HG03439 (cell line): ENCODE measurements around the gene RAD54L.
"Not testable (repeated sequence)": the region's sequence is repeated elsewhere in the genome, so short reads cannot be mapped to it uniquely, and the experiment has no call there.

Experiments used
- ATAC-seq: cut with Tn5 transposase; IDR thresholded peaks from one replicate; pipeline ENCODE4 v1.9.1; 2021; ENCODE audit warnings: mild to moderate bottlenecking, moderate library complexity; ENCODE audit not compliant: unreplicated experiment

Gene RAD54L

GRCh38 chr1:46238865-46239264, 8.7 kb upstream of the RAD54L start:
- not testable (repeated sequence) for ATAC-seq

GRCh38 chr1:46241733-46242132, 5.8 kb upstream of the RAD54L start:
- ATAC-seq: not testable (repeated sequence)

DNA sequence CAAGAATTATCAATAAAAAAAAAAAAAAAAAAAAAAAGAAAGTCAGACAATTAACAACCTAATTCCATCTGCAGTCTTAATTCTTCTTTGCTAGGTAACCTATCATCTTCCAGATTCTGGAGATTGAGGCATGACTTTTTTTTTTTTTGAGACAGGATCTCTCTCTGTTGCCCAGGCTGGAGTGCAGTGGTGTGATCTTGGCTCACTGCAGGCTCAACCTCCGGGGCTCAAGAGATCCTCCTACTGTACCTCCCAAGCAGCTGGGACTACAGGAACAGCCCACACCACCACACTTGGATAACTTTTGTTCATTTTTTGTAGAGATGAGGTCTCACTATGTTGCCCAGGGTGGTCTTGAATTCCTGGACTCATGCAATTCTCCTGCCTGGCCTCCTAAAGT, 4.6 kb upstream of the RAD54L start:
- no peak for ATAC-seq

DNA sequence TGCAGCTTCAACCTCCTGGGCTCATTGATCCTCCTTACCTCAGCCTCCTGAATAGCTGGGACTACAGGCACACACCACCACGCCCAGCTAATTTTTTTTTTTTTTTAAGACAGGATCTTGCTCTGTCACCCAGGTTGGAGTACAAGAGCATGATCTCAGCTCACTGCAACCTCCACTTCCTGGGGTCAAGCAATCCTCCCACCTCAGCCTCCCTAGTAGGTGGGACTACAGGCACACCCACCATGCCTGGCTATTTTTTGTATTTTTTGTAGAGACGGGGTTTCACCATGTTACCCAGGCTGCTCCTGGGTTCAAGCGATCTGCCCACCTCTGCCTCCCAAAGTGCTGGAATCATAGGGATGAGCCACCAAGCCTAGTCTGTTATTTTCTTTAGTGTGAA, 3.7 kb upstream of the RAD54L start:
- ATAC-seq: not testable (repeated sequence)

GRCh38 chr1:46244656-46245371, 2.7 kb upstream of the RAD54L start:
- no peak for ATAC-seq

DNA sequence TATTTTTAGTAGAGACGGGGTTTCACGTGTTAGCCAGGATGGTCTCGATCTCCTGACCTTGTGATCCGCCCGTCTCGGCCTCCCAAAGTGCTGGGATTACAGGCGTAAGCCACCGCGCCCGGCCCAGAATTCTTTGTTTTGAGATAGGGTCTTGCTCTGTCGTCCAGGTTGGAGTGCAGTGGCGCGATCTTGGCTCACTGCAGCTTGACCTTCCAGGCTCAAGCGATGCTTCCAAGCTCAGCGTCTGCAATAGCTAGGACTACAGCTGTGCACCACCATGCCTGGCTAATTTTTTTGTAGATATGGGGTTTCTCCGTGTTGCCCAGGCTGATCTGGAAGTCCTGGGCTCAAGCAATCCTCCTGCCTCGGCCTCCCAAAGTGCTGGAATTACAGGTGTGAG, 1.4 kb upstream of the RAD54L start:
- not testable (repeated sequence) for ATAC-seq

DNA sequence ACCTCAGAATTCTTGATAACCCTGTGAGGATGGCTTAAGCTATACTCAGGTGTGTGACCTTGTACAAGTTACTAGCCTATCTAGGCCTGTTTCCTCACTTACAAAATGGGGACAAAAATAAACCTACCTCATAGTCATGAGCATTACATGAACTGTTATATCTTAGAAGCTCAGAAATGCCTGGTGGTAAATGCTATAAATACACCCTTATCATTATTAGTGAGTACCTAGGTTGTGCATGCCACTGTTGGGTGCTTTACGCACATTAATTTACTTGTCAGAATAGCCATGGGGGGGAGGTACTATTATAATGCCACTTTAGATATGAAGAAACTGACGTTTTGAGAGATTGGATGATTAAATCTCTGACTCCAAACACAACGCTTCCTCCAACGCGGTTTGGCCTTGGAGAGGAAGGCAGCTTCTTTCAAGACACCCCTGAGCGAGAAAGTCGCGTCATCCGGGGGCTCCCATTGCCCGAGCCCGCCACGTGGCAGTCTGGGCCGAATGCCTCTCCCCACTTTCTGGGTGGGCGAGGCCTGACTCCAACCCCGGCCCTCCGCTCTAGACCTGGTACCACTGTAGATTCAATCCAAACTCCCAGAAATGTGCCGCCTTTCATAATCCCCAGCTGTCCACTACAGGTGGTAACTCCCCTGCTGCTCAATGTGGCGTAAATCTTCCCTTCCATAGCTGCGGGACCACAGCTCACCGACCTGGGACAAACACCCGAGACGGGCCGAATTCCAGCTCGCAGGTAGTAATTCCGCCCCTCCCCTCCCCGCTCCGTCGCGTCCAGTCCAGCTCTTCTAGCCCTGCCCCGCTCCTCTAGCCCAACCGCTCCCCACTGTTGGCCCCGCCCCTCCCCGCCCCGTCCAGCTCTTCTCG, 771 bp upstream of the RAD54L start:
- peak; percentile 45 for ATAC-seq

DNA sequence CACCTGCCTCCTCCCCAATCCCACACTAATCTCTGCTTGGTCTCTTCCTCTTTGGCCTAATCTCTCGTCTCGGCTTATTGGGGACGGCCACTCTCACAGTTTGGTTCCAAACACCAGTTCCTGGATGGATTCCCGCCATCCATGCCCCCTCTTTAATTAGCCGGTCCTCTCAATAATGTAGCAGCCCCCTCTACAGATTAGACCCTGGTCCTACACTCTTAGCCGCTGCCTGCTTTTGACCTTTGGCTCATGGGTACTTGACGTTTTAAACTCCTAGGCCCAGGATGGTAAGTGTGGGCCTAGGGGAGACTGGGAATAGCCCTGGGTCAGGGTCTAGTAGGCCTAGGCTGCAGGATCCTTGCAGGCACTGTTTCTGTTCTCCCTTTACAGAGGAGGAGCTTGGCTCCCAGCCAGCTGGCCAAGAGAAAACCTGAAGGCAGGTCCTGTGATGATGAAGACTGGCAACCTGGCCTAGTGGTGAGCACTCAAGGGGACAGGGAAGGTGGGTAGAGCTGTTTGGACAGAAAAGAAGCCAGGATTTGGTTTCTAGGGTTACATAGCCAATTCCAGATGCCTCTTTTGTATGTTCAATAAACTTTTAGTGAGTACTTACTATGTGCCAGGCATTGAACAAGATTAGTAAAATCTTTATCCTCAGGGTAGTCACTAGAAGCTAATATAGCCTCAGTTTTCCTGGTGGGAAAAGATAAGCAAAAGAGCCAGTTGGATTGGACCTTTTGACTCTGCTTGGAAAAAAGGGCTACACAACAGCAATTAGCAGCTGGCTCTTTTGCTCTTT, 758 bp downstream of the RAD54L start:
- ATAC-seq: no peak

DNA sequence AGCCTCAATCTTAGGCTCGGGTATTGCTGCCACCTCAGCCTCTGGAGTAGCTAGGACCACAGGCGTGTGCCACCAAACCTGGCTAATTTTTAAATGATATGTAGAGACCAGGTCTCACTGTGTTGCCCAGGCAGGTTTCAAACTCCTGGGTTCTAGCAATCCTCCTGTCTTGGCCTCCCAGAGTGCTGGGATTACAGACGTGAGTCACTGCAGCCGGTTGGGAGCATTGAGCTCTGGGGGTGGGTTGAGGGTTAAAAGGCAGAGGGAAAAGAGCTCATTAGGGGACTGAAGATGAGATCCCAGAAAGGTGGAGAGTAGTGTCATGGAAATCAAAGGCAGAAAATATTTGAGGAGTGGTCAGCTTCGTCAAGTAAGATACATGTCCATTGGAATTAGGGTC, 7.1 kb downstream of the RAD54L start:
- no peak for ATAC-seq

DNA sequence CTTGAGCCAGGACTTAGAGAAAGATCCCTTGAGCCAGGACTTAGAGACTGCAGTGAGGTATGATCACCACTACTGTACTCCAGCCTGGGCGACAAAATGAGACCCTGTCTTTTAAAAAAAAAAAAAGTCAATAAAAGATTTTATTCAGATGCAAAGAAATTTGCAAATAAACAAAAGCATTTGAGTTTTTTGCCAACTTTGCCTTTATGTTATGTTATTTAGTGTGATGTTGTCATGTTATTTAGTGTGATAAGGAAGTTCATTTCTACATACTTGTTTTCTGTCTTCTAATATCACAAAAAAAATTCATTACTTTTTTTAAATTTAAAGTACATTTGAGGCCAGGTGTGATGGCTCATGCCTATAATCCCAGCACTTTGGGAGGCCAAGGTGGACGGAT, 9.0 kb downstream of the RAD54L start:
- ATAC-seq: no peak

- no peak for ATAC-seq
These were observed 14.9 kb downstream of the RAD54L start for GRCh38 chr1:46262508-46262907.

DNA sequence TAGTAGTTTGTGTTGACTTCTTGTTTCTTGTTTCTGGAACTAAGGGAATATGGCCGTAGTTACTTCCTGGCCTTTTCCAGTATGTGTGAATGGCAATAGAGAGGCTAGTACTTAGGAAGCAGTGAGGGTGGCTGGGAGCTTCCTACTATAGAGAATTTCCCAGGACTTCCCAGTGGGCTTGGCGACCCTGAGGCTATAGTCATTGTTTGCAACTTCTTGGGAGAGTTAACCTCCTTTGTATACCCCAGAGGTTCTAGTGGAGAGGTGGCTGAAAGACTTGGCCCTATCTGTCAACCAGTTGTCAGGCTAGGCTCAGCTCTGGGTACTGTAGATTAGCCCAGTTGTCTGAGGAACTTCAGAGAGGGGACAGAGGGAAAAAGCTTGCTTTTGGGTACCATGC, 15.6 kb downstream of the RAD54L start:
- no peak for ATAC-seq

DNA sequence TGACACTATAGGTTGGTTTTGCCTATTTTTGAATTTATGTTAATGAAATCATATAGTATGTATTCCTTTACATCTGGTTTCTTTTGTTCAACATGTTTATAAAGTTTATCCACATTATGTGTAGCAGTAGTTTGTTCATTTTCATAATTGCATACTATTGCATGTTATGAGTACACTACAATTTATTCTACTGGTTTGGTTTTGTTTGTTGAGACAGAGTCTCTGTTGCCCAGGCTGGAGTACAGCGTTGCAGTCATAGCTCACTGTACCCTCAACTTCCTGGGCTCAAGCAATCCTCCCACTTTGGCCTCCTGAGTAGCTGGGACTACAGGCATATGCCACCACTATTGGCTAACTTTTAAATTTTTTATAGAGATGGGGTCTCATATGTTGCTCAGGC, 21.0 kb downstream of the RAD54L start:
- ATAC-seq: no peak

- no peak for ATAC-seq
These were observed 26.9 kb downstream of the RAD54L start for GRCh38 chr1:46274225-46275029.

DNA sequence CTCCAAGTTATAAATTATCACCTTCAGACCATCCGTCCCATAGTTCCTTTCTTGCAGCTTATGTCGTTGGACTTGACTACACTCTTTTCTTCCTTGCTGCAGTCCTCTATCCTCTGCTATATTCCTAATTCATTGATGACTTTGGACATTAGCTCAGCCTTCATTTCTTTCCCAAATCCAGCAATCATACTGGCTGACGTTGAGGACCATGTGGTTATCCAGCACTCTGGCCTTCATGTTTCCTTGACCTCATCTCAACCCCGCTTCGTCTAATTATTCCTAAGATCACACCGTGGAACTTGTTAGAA, 27.4 kb downstream of the RAD54L start:
- no peak for ATAC-seq

DNA sequence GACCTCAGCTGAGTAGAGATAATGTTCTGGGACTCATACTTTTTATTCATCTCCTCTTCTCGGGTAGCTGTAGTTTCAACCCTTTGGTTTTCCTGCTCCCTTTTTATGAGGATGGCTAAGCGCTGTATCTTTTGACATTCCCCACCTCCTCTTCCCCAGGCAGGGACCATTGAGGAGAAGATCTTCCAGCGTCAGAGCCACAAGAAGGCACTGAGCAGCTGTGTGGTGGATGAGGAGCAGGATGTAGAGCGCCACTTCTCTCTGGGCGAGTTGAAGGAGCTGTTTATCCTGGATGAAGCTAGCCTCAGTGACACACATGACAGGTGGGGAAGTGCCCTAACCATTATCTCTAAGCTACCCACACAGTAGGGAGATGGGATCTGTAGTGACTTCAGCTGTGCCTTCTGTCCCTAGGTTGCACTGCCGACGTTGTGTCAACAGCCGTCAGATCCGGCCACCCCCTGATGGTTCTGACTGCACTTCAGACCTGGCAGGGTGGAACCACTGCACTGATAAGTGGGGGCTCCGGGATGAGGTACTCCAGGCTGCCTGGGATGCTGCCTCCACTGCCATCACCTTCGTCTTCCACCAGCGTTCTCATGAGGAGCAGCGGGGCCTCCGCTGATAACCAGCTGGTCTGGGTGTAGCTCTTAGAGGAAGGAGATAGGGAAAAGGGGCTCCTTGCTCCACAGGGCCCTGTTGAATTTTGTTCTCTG, 30.3 kb downstream of the RAD54L start:
- no peak for ATAC-seq

DNA sequence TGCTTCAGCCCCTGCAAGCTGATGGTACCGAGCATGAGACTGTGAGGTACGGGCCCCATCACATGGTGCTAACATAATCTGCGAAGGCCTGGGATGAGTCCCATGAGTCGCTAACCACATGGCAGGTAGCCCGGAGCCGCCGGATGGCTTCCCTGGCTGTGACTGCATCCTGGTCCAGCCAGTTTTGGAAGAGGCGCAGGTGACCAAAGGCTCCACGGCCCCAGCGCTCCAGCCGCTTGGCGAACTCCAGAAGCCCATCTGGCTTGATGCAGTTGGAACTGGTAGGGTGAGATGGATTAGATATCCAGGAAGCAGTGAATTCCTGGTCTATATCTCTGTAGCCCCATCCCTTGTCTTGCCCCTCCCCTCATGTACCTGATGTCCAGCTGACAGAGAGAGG, 31.2 kb downstream of the RAD54L start:
- ATAC-seq: no peak

GRCh38 chr1:46280092-46280491, 32.5 kb downstream of the RAD54L start:
- no peak for ATAC-seq

DNA sequence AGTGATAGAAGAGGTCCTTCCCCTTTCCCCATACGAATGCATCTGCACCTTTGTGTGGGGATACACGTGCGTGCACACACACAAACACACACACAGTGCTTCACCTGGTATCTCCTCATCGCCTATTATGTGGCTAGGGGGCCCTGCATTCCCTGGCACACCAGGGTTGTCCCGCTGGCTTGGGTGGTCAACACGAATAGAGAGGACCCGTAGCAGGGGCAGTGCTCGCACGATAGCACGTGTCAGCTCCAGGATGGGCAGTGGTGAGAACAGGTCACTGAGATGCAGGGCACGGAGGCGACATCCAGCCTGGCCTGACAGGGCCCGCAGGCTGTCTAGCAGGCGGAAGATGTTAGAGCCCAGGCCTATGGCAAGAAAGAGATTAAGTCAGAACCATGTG, 33.5 kb downstream of the RAD54L start:
- no peak for ATAC-seq

DNA sequence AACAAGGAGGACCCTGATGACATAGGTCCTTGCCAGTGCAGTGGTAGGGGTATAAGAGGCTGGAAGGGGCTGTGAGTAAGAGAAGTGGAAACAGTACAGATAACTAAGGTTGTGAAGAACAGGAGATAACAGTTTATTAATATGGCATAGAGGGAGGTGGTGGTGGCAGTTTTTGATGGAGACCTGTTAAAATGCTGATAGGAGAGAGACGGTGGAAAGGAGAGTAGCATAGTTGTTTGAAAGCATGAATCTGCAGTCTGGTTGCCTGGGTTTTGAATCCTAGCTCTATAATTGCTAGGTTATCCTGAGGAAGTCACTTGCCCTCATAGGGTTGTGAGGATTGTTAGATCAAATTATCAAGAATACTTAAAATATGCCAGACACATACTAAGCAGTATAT, 36.5 kb downstream of the RAD54L start:
- ATAC-seq: no peak
